ENCODE data around the gene LDAH. TPM values are rescaled to one million over a fixed set of nuclear protein-coding genes. Genes with fewer than 3 reads are reported as not detected.

Gene LDAH
- total RNA-seq, 2 experiments from 2014 or later, result 26.2 to 29.3 TPM

DNA sequence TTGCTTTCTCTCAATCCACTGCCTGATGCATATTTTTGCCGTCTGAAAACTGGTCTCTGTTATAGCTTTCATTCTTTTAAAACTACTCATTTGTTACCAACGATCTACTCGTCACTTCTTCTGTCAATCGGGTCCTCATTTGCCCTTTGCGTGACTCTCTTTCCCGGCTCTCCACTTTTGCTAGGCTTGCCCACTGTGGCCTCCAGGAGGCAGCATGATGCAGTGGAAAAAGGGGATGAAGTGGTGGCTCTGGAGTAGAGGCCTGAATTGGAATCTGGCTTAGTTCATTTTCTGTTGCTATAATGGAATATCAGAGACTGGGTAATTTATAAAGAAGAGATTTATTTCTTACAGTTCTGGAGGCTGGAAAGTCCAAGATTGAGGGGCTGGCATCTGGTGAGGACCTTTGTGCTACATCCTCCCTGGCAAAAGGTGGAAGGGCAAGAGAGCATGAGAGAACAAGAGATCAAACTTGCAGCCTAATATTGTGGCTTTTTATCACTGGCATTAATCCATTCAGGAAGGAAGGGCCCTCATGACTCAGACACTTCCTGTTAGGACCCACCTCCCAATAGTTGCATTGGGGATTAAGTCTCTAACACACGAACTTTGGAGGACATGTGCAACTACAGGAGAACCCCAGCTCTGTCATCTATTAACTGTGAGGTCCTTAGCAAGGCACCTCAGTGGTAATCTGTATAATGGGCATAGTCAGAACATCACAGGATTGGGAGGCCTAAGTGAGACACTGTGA, 140.6 kb downstream of the LDAH start:
- H3K27me3 Mint-ChIP-seq, result no peaks in the 10 kb centered on the region

GRCh38 chr2:20680744-20681375, 142.0 kb downstream of the LDAH start:
- TF ChIP-seq, protein P1, sequence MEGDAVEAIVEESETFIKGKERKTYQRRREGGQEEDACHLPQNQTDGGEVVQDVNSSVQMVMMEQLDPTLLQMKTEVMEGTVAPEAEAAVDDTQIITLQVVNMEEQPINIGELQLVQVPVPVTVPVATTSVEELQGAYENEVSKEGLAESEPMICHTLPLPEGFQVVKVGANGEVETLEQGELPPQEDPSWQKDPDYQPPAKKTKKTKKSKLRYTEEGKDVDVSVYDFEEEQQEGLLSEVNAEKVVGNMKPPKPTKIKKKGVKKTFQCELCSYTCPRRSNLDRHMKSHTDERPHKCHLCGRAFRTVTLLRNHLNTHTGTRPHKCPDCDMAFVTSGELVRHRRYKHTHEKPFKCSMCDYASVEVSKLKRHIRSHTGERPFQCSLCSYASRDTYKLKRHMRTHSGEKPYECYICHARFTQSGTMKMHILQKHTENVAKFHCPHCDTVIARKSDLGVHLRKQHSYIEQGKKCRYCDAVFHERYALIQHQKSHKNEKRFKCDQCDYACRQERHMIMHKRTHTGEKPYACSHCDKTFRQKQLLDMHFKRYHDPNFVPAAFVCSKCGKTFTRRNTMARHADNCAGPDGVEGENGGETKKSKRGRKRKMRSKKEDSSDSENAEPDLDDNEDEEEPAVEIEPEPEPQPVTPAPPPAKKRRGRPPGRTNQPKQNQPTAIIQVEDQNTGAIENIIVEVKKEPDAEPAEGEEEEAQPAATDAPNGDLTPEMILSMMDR (IDR thresholded peaks at IDR 0.05), result no peak
- no peak for DNase-seq
- H3K27ac Mint-ChIP-seq, result no peak overlapping the region
- H3K27me3 Mint-ChIP-seq, result no peaks in the 10 kb centered on the region
- peaks cover 14% of the 10 kb centered on the region for H3K36me3 Mint-ChIP-seq (ENCODE audit: low read depth)
- no peaks in the 10 kb centered on the region for H3K9me3 Mint-ChIP-seq
- ChIA-PET POLR2A (interaction anchor here (1.0 kb wide), 1 partner anchor 13 kb away, joined by 3 read pairs; no protein-coding TSS in a partner anchor), CTCF (interaction anchor here (11.2 kb wide), 1 partner anchor 20 kb away, joined by 83 read pairs; no protein-coding TSS in a partner anchor)
- no peak overlapping the region for H3K4me3 Mint-ChIP-seq
- intact Hi-C loops (cut with micrococcal nuclease), result no loop called here
- H3K4me1 Mint-ChIP-seq (ENCODE audit: low read depth), result no peaks in the 10 kb centered on the region
- no peak for ATAC-seq

More for the DNA sequence above, 140.6 kb downstream of the LDAH start:
- Mint-ChIP-seq H3K4me1 (ENCODE audit: low read depth) (no peaks in the 10 kb centered on the region), H3K4me3 (no peak overlapping the region), H3K9me3 (no peaks in the 10 kb centered on the region), H3K36me3 (ENCODE audit: low read depth) (peaks cover 23% of the 10 kb centered on the region), H3K27ac (no peak overlapping the region)
- ATAC-seq (no peak), DNase-seq (no peak)
- intact Hi-C loops (cut with micrococcal nuclease), result no loop called here
- TF ChIP-seq, protein P1 (IDR thresholded peaks at IDR 0.05), result no peak
- ChIA-PET CTCF (interaction anchor here (0.8 to 5.9 kb wide), 3 partner anchors 16 to 281 kb away, joined by 3 to 22 read pairs (median 5); no protein-coding TSS in a partner anchor), POLR2A (interaction anchor here (1.0 kb wide), 1 partner anchor 11 kb away, joined by 3 read pairs; no protein-coding TSS in a partner anchor)

DNA sequence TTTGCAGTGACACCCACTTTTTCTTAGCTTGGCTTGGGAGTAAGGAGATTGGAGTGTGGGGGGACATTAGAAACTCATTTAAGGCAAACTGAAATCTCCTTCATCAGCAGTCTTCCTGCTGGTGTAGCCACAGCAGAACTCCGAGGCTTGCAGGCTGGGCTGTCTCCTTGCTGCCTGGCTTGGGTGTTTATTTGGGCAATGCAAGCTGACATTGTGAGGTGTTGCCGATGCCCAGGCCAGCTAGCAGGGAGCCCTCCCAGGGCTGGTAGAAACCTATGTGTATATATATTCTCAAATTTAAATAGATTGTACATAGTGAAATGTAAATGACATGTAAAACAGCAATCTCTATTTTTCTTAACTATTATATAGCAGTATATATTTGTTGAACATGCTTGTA, 144.1 kb downstream of the LDAH start:
- no peak for DNase-seq
- ChIA-PET POLR2A (no interaction called here), CTCF (interaction anchor here (2.0 to 11.2 kb wide), 2 partner anchors 18 to 284 kb away, joined by 9 to 83 read pairs; no protein-coding TSS in a partner anchor)
- no peak overlapping the region for H3K27ac Mint-ChIP-seq
- H3K36me3 Mint-ChIP-seq (ENCODE audit: low read depth), result peaks cover 12% of the 10 kb centered on the region
- no peak for ATAC-seq
- H3K9me3 Mint-ChIP-seq, result no peaks in the 10 kb centered on the region
- H3K4me3 Mint-ChIP-seq, result no peak overlapping the region
- no peaks in the 10 kb centered on the region for H3K27me3 Mint-ChIP-seq
- no peaks in the 10 kb centered on the region for H3K4me1 Mint-ChIP-seq (ENCODE audit: low read depth)
- TF ChIP-seq, protein P1 (IDR thresholded peaks at IDR 0.05), result no peak
- intact Hi-C loops (cut with micrococcal nuclease), result loop anchor here (5.0 kb wide), 1 partner anchor 289 kb away; no protein-coding TSS in a partner anchor

GRCh38 chr2:20678086-20678395, 144.9 kb downstream of the LDAH start:
- Mint-ChIP-seq H3K4me3 (no peak overlapping the region), H3K36me3 (ENCODE audit: low read depth) (peaks cover 11% of the 10 kb centered on the region), H3K27ac (no peak overlapping the region), H3K27me3 (peaks cover 2% of the 10 kb centered on the region), H3K9me3 (no peaks in the 10 kb centered on the region), H3K4me1 (ENCODE audit: low read depth) (no peaks in the 10 kb centered on the region)
- TF ChIP-seq, protein P1 (IDR thresholded peaks at IDR 0.05), result no peak
- ChIA-PET CTCF (interaction anchor here (0.8 to 11.2 kb wide), 5 partner anchors 12 to 285 kb away, joined by 3 to 83 read pairs (median 5); partner anchors contain the start of gene GDF7), POLR2A (no interaction called here)
- DNase-seq, result no peak
- no peak for ATAC-seq
- intact Hi-C loops (cut with micrococcal nuclease), result loop anchor here (5.0 kb wide), 1 partner anchor 289 kb away; no protein-coding TSS in a partner anchor

Measured in activated CD8-positive, alpha-beta T cell treated with anti-CD3 and anti-CD28 coated beads for 36 hours (primary cell).